IMR-90 (cell line): ENCODE results near the gene CCL28. TPM values are rescaled to one million over a fixed set of nuclear protein-coding genes. Genes with fewer than 3 reads are reported as not detected.

Experiments
- ATAC-seq: fragments of 200-7000 bp; cut with Tn5 transposase; 2 replicates; pipeline ENCODE4 v1.9.1; 2020; ENCODE audit warnings: low read depth, mild to moderate bottlenecking, moderate library complexity
- BruUV-seq: library from RNA; stranded (reverse); fragments of 400-500 nt; replicated peaks from 2 replicates; lab custom pipeline; 2021; lab: Mats Ljungman, UMichigan
- CTCF ChIA-PET: fragments of 300-600 bp; formaldehyde crosslinking; extraction: SDS; loops from one replicate; lab custom pipeline; 2021; ENCODE audit warnings: antibody characterized with exemption; lab: Yijun Ruan, JAX
- POLR2A ChIA-PET: fragments of 300-600 bp; sonication (Branson Sonifier 250); formaldehyde crosslinking; loops from one replicate; lab custom pipeline; 2022; ENCODE audit warnings: antibody characterized with exemption; ENCODE audit not compliant: unreplicated experiment; lab: Charles Lee
- DNase-seq: peaks from one replicate; pipeline ENCODE4 v3.0.0; 2013
- H2AFZ ChIP-seq: replicated peaks from 2 replicates; pipeline ENCODE3; 2013; ENCODE audit warnings: low read length, mild to moderate bottlenecking; ENCODE audit not compliant: poor library complexity
- H2AK5ac ChIP-seq: 2 replicates; pipeline ENCODE4 v1.6.1; 2013; ENCODE audit warnings: low read depth, low read length, inconsistent platforms
- H2AK9ac ChIP-seq: replicated peaks from 2 replicates; pipeline ENCODE3; 2013; ENCODE audit warnings: mild to moderate bottlenecking, low read depth, low read length, moderate library complexity; ENCODE audit not compliant: poor library complexity
- H2BK120ac ChIP-seq: 2 replicates; pipeline ENCODE4 v1.6.1; 2013; ENCODE audit warnings: low read depth, low read length, inconsistent platforms
- H2BK15ac ChIP-seq: 3 replicates; pipeline ENCODE4 v1.6.1; 2013; ENCODE audit warnings: low read depth, low read length, inconsistent platforms
- H2BK20ac ChIP-seq: 2 replicates; pipeline ENCODE4 v1.6.1; 2013; ENCODE audit warnings: low read depth, mild to moderate bottlenecking, inconsistent platforms, low read length, moderate library complexity
- H2BK5ac ChIP-seq: 2 replicates; pipeline ENCODE4 v1.6.1; 2013; ENCODE audit warnings: mild to moderate bottlenecking, low read depth, low read length, inconsistent platforms; ENCODE audit not compliant: poor library complexity, severe bottlenecking
- H3K14ac ChIP-seq: replicated peaks from 2 replicates; pipeline ENCODE4 v1.6.1; 2013; ENCODE audit warnings: low read depth, low read length, inconsistent platforms
- H3K18ac ChIP-seq: 2 replicates; pipeline ENCODE4 v1.6.1; 2013; ENCODE audit warnings: low read depth, low read length, control low read depth
- H3K23ac ChIP-seq: 2 replicates; pipeline ENCODE4 v1.6.1; 2013; ENCODE audit warnings: low read depth, low read length, inconsistent platforms
- H3K27ac ChIP-seq: 2 replicates; pipeline ENCODE4 v1.5.1; 2013; ENCODE audit warnings: mild to moderate bottlenecking, control low read depth, low read length; ENCODE audit not compliant: insufficient read depth
- H3K27me3 ChIP-seq: 2 replicates; pipeline ENCODE4 v1.6.1; 2013; ENCODE audit warnings: low read length; ENCODE audit not compliant: control insufficient read depth, insufficient read depth
- H3K36me3 ChIP-seq: 2 replicates; pipeline ENCODE4 v1.6.1; 2013; ENCODE audit warnings: low read length, mixed read lengths; ENCODE audit not compliant: control insufficient read depth, insufficient read depth
- H3K4ac ChIP-seq: 2 replicates; pipeline ENCODE4 v1.6.1; 2013; ENCODE audit warnings: low read depth, low read length, inconsistent platforms
- H3K4me1 ChIP-seq: 2 replicates; pipeline ENCODE4 v1.6.1; 2013; ENCODE audit warnings: low read length, mixed read lengths; ENCODE audit not compliant: control insufficient read depth, insufficient read depth
- H3K4me2 ChIP-seq: 2 replicates; pipeline ENCODE4 v1.6.1; 2013; ENCODE audit warnings: low read depth, mild to moderate bottlenecking, control low read depth, low read length, moderate library complexity
- H3K4me3 ChIP-seq: 2 replicates; pipeline ENCODE4 v1.5.1; 2013; ENCODE audit warnings: low read depth, mild to moderate bottlenecking, control low read depth, low read length, moderate library complexity; ENCODE audit not compliant: insufficient read depth
- H3K56ac ChIP-seq: 2 replicates; pipeline ENCODE4 v1.6.1; 2013; ENCODE audit warnings: low read length, inconsistent platforms; ENCODE audit not compliant: insufficient read depth; ENCODE audit errors: extremely low read depth
- H3K79me1 ChIP-seq, 2 experiments: 2 replicates each; pipeline ENCODE4 v1.6.1; 2013; ENCODE audit warnings: low read length in 2 of 2, inconsistent platforms in 1 of 2, low read depth in 1 of 2
- H3K9ac ChIP-seq: 2 replicates; pipeline ENCODE4 v1.6.1; 2013; ENCODE audit warnings: low read depth, low read length, control low read depth
- H3K9me1 ChIP-seq: 2 replicates; pipeline ENCODE4 v1.6.1; 2013; ENCODE audit warnings: low read length, inconsistent platforms; ENCODE audit not compliant: insufficient read depth
- H3K9me3 ChIP-seq: 2 replicates; pipeline ENCODE4 v1.6.1; 2013; ENCODE audit warnings: low read length; ENCODE audit not compliant: control insufficient read depth, insufficient read depth
- H4K20me1 ChIP-seq: 2 replicates; pipeline ENCODE4 v1.6.1; 2013; ENCODE audit warnings: low read length, inconsistent platforms; ENCODE audit not compliant: insufficient read depth
- H4K5ac ChIP-seq: 2 replicates; pipeline ENCODE4 v1.6.1; 2013; ENCODE audit warnings: mild to moderate bottlenecking, low read depth, low read length, control low read depth
- H4K8ac ChIP-seq, 2 experiments: 2 replicates each; pipeline ENCODE4 v1.6.1; 2013; ENCODE audit warnings: low read depth in 2 of 2, low read length in 2 of 2, control low read depth in 1 of 2, inconsistent platforms in 1 of 2
- H4K91ac ChIP-seq: 2 replicates; pipeline ENCODE4 v1.6.1; 2013; ENCODE audit warnings: low read depth, low read length, inconsistent platforms; ENCODE audit not compliant: insufficient read depth
- BHLHE40 ChIP-seq: fragments of 150-350 bp; IDR thresholded peaks from 2 replicates; pipeline ENCODE4 v1.6.1; 2016; ENCODE audit warnings: mild to moderate bottlenecking, low read depth, low read length
- CEBPB ChIP-seq: IDR thresholded peaks from 2 replicates; pipeline ENCODE4 v1.6.1; 2012; ENCODE audit warnings: low read depth, low read length, improper control_type of control experiment
- CHD1 ChIP-seq: IDR thresholded peaks from 2 replicates; pipeline ENCODE4 v1.6.1; 2012; ENCODE audit warnings: low read depth, low read length, improper control_type of control experiment
- ELK1 ChIP-seq: fragments of 150-350 bp; IDR thresholded peaks from 2 replicates; pipeline ENCODE4 v1.6.1; 2016; ENCODE audit warnings: low read depth, mild to moderate bottlenecking, low read length, moderate library complexity, borderline replicate concordance
- FOS ChIP-seq: fragments of 150-350 bp; IDR thresholded peaks from 2 replicates; pipeline ENCODE4 v1.6.1; 2016; ENCODE audit warnings: low read depth, low read length
- MAFK ChIP-seq: IDR thresholded peaks from 2 replicates; pipeline ENCODE4 v1.6.1; 2012; ENCODE audit warnings: low read depth, low read length, improper control_type of control experiment
- MAZ ChIP-seq: IDR thresholded peaks from 2 replicates; pipeline ENCODE4 v1.6.1; 2012; ENCODE audit warnings: low read depth, mild to moderate bottlenecking, low read length, improper control_type of control experiment, moderate library complexity, borderline replicate concordance
- MXI1 ChIP-seq: IDR thresholded peaks from 2 replicates; pipeline ENCODE4 v1.6.1; 2012; ENCODE audit warnings: low read depth, mild to moderate bottlenecking, low read length, moderate library complexity, borderline replicate concordance
- NFE2L2 ChIP-seq: fragments of 150-350 bp; IDR thresholded peaks from 2 replicates; pipeline ENCODE4 v1.6.1; 2016; ENCODE audit warnings: low read depth, mild to moderate bottlenecking, low read length
- POLR2A ChIP-seq: IDR thresholded peaks from 2 replicates; pipeline ENCODE4 v1.6.1; 2012; ENCODE audit warnings: mild to moderate bottlenecking, low read depth, low read length
- RAD21 ChIP-seq: IDR thresholded peaks from 2 replicates; pipeline ENCODE4 v1.6.1; 2012; ENCODE audit warnings: low read length, improper control_type of control experiment
- RCOR1 ChIP-seq: IDR thresholded peaks from 2 replicates; pipeline ENCODE4 v1.6.1; 2012; ENCODE audit warnings: mild to moderate bottlenecking, low read length, improper control_type of control experiment; ENCODE audit not compliant: insufficient replicate concordance
- RFX5 ChIP-seq: IDR thresholded peaks from 2 replicates; pipeline ENCODE4 v1.8.0; 2012; ENCODE audit warnings: low read depth, mild to moderate bottlenecking, low read length, moderate library complexity
- SMC3 ChIP-seq: fragments of 150-350 bp; IDR thresholded peaks from 2 replicates; pipeline ENCODE4 v1.6.1; 2016; ENCODE audit warnings: low read depth, mild to moderate bottlenecking, antibody characterized with exemption, low read length, moderate library complexity
- USF2 ChIP-seq: fragments of 150-350 bp; IDR thresholded peaks from 2 replicates; pipeline ENCODE4 v1.6.1; 2017; ENCODE audit warnings: mild to moderate bottlenecking, antibody characterized with exemption, low read length, low read depth
- WGBS, 2 experiments: methylation state at CpG; one replicate each; pipeline versions ENCODE4 v1.1.5 to v1.1.7; 2013; ENCODE audit warnings: missing lambda C conversion rate in 2 of 2; ENCODE audit not compliant: insufficient read length in 1 of 2; ENCODE audit errors: extremely low coverage in 2 of 2; 5-methylcytosine and 5-hydroxymethylcytosine counted together
- dilution Hi-C: fragments of 300-500 bp; cut with HindIII; formaldehyde crosslinking; loops from one replicate; pipeline ENCODE4 v1.14.3; 2018; ENCODE audit warnings: low sequenced_read_pairs; ENCODE audit not compliant: unreplicated experiment
- in situ Hi-C: fragments of 300-500 bp; cut with MboI; formaldehyde crosslinking; loops from 3 replicates; pipeline ENCODE4 v1.14.3; 2019; ENCODE audit warnings: low sequenced_read_pairs, inconsistent platforms, mixed read lengths
- intact Hi-C: fragments of 100-400 bp; cut with micrococcal nuclease; formaldehyde crosslinking; loops from 2 replicates; pipeline ENCODE4 v1.10.0; 2022
- polyA plus RNA-seq, 3 experiments: library from polyadenylated mRNA; depleted of rRNA; stranded (reverse); fragments of >200 nt; gene quantifications; 2 replicates each; pipeline ENCODE4 v1.2.3, GENCODE V29; 2012; ENCODE audit warnings: low replicate concordance in 1 of 3
- total RNA-seq: library from RNA; depleted of rRNA; stranded (reverse); fragments of >200 nt; gene quantifications from 2 replicates; pipeline ENCODE4 v1.2.3, GENCODE V29; 2012
- TF ChIP-seq, protein P1 (sequence below): conservative IDR thresholded peaks from 2 replicates; pipeline ENCODE4 v1.5.1; 2012; ENCODE audit warnings: mild to moderate bottlenecking, low read depth, low read length, improper control_type of control experiment

CCL28 gene
- total and polyA plus RNA-seq, 2 of the 4 experiments (the other 2 are of a cell fraction), result under 0.01 to 0.02 TPM

GRCh38 chr5:43352131-43352530 lies 60.1 kb downstream of the CCL28 start:
- Histone ChIP-seq H3K27me3 (no peaks in the 10 kb centered on the region; the same call in 1 of the 2 replicates), H3K9me3 (no peaks in the 10 kb centered on the region), H3K4me2 (no peak overlapping the region), H2AK5ac (no peak overlapping the region), H3K23ac (no peak overlapping the region), H3K9me1 (no peaks in the 10 kb centered on the region), H2BK20ac (no peak overlapping the region), H3K56ac (no peak overlapping the region), H2AK9ac (no peak overlapping the region), H3K79me1 (no peaks in the 10 kb centered on the region), H3K4ac (no peak overlapping the region), H3K4me1 (no peaks in the 10 kb centered on the region), H3K36me3 (no peaks in the 10 kb centered on the region), H4K91ac (no peak overlapping the region), H3K18ac (no peak overlapping the region), H4K20me1 (no peaks in the 10 kb centered on the region), H4K8ac (no peak overlapping the region), H2AFZ (no peak overlapping the region), H2BK120ac (no peak overlapping the region), H4K5ac (no peak overlapping the region), H3K27ac (no peak overlapping the region), H3K14ac (no peak overlapping the region), H2BK15ac (no peak overlapping the region), H2BK5ac (no peak overlapping the region), H3K4me3 (no peak overlapping the region), H3K9ac (no peak overlapping the region)
- ATAC-seq (no peak), DNase-seq (no peak)
- intact Hi-C loops, result no loop called here
- TF ChIP-seq BHLHE40 (no peak), RCOR1 (no peak), MAZ (no peak), MXI1 (no peak), ELK1 (no peak), CEBPB (no peak), CHD1 (no peak), RAD21 (no peak), NFE2L2 (no peak), FOS (no peak), USF2 (no peak), SMC3 (no peak), RFX5 (no peak), MAFK (no peak), POLR2A (no peak)
- TF ChIP-seq, protein P1, sequence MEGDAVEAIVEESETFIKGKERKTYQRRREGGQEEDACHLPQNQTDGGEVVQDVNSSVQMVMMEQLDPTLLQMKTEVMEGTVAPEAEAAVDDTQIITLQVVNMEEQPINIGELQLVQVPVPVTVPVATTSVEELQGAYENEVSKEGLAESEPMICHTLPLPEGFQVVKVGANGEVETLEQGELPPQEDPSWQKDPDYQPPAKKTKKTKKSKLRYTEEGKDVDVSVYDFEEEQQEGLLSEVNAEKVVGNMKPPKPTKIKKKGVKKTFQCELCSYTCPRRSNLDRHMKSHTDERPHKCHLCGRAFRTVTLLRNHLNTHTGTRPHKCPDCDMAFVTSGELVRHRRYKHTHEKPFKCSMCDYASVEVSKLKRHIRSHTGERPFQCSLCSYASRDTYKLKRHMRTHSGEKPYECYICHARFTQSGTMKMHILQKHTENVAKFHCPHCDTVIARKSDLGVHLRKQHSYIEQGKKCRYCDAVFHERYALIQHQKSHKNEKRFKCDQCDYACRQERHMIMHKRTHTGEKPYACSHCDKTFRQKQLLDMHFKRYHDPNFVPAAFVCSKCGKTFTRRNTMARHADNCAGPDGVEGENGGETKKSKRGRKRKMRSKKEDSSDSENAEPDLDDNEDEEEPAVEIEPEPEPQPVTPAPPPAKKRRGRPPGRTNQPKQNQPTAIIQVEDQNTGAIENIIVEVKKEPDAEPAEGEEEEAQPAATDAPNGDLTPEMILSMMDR, result no peak
- ChIA-PET POLR2A (interaction anchor here (0.5 kb wide), 1 partner anchor 357 kb away, joined by 5 read pairs; no protein-coding TSS in a partner anchor), CTCF (no interaction called here)
- no TSS peak for BruUV-seq
- in situ Hi-C loops, result no loop called here
- no CpG with 5 or more reads among the region's 3 CpGs for WGBS, 2 experiments
- dilution Hi-C loops, result no loop called here
